GM18511 (cell line): ENCODE results near the gene PRICKLE1.

Experiments
- ATAC-seq: cut with Tn5 transposase; IDR thresholded peaks from one replicate; pipeline ENCODE4 v1.9.1; 2021; ENCODE audit warnings: mild to moderate bottlenecking, moderate library complexity; ENCODE audit not compliant: unreplicated experiment

Gene PRICKLE1

GRCh38 chr12:42588524-42589464 lies 752 bp downstream of the PRICKLE1 start:
- peak; percentile 60 for ATAC-seq

GRCh38 chr12:42587601-42588523 lies 1.7 kb downstream of the PRICKLE1 start:
- ATAC-seq: no peak

GRCh38 chr12:42586268-42586667 lies 3.3 kb downstream of the PRICKLE1 start:
- no peak for ATAC-seq

- ATAC-seq: no peak
Measured at GRCh38 chr12:42585841-42586216, 3.7 kb downstream of the PRICKLE1 start.

- no peak for ATAC-seq
Measured at GRCh38 chr12:42585154-42585840, 4.2 kb downstream of the PRICKLE1 start.

GRCh38 chr12:42584651-42585111 lies 4.9 kb downstream of the PRICKLE1 start:
- ATAC-seq: no peak

- no peak for ATAC-seq
Measured at GRCh38 chr12:42583016-42583415, 6.5 kb downstream of the PRICKLE1 start.

- ATAC-seq: no peak
Measured at GRCh38 chr12:42582498-42582897, 7.0 kb downstream of the PRICKLE1 start.

GRCh38 chr12:42582050-42582449 lies 7.5 kb downstream of the PRICKLE1 start:
- ATAC-seq: no peak

- no peak for ATAC-seq
Measured at GRCh38 chr12:42576374-42576773, 13.2 kb downstream of the PRICKLE1 start.

GRCh38 chr12:42575717-42576116 lies 13.8 kb downstream of the PRICKLE1 start:
- ATAC-seq: no peak

- ATAC-seq: no peak
Measured at GRCh38 chr12:42574851-42575266, 14.7 kb downstream of the PRICKLE1 start.

GRCh38 chr12:42571327-42572009 lies 18.1 kb downstream of the PRICKLE1 start:
- ATAC-seq: peak; percentile 49

- no peak for ATAC-seq
Measured at GRCh38 chr12:42570076-42570475, 19.5 kb downstream of the PRICKLE1 start.

GRCh38 chr12:42568952-42569915 lies 20.3 kb downstream of the PRICKLE1 start:
- ATAC-seq: peak; percentile 72

GRCh38 chr12:42565633-42566032 lies 23.9 kb downstream of the PRICKLE1 start:
- no peak for ATAC-seq

- no peak for ATAC-seq
Measured at GRCh38 chr12:42564996-42565395, 24.6 kb downstream of the PRICKLE1 start.

GRCh38 chr12:42564556-42564955 lies 25.0 kb downstream of the PRICKLE1 start:
- no peak for ATAC-seq

- ATAC-seq: no peak
Measured at GRCh38 chr12:42560977-42561376, 28.6 kb downstream of the PRICKLE1 start.
